C4-2B (cell line): ENCODE data around the gene SLCO3A1.

Experiments
- CTCF ChIP-seq: fragments of 450-650 bp; conservative IDR thresholded peaks from 2 replicates; pipeline ENCODE4 v1.5.1; 2017; ENCODE audit warnings: mild to moderate bottlenecking
- ZFX ChIP-seq: fragments of 450-650 bp; IDR thresholded peaks from 2 replicates; pipeline ENCODE4 v1.6.1; 2017

- no peak for TF ChIP-seq CTCF
- no peak for TF ChIP-seq ZFX
Observed at GRCh38 chr15:92033723-92034122, 180.2 kb downstream of the SLCO3A1 start.
